Measurements from ENCODE around the gene EIF2B5.

Gene EIF2B5

DNA sequence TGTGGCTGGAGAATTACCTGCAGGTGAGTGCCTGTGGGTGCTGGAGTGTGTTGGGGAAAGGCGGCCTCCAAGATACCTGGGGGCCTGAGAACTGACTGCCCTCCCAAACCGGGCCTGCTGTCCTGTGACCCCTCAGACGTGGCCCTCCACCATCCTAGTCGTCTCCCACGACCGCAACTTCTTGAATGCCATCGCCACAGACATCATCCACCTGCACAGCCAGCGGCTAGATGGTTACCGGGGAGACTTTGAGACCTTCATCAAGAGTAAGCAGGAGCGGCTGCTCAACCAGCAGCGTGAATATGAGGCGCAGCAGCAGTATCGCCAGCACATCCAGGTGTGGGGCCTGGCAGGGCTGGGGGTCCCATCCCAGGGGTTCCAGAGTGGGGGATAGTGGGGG, 54.3 kb downstream of the EIF2B5 start:
- Histone ChIP-seq H4K20me1 (ENCODE audit: insufficient read depth, low read length) (0 out of 2 replicates have a peak, but pooled peaks cover 2% of the 10 kb centered on the region), H3K9me3 (ENCODE audit: low read length) (no peaks in the 10 kb centered on the region), H3K4me2 (ENCODE audit: low read length) (no peak overlapping the region), H2AFZ (ENCODE audit: low read length) (no peak overlapping the region), H3K4me1 (ENCODE audit: insufficient read depth, low read length, severe bottlenecking) (peaks cover 24% of the 10 kb centered on the region), H3K9ac (ENCODE audit: low read length) (no peak overlapping the region), H3K4me3 (ENCODE audit: low read depth, low read length, poor library complexity, severe bottlenecking) (no peak overlapping the region), H3K27me3 (ENCODE audit: insufficient read depth, low read length) (no peaks in the 10 kb centered on the region), H3K79me2 (ENCODE audit: insufficient read depth, low read length) (peaks cover 16% of the 10 kb centered on the region), H3K27ac (ENCODE audit: low read depth, low read length, poor library complexity, severe bottlenecking) (no peak overlapping the region), H3F3A (ENCODE audit: insufficient read depth, low read length) (no peaks in the 10 kb centered on the region), H3K9me2 (ENCODE audit: low read depth, low read length) (no peaks in the 10 kb centered on the region), H3K36me3 (ENCODE audit: insufficient read depth, low read length) (peaks cover 71% of the 10 kb centered on the region)
- TF ChIP-seq EZH2 (IDR thresholded peaks at IDR 0.05; ENCODE audit: borderline replicate concordance, low read length), result no peak
- TF ChIP-seq, protein P1, sequence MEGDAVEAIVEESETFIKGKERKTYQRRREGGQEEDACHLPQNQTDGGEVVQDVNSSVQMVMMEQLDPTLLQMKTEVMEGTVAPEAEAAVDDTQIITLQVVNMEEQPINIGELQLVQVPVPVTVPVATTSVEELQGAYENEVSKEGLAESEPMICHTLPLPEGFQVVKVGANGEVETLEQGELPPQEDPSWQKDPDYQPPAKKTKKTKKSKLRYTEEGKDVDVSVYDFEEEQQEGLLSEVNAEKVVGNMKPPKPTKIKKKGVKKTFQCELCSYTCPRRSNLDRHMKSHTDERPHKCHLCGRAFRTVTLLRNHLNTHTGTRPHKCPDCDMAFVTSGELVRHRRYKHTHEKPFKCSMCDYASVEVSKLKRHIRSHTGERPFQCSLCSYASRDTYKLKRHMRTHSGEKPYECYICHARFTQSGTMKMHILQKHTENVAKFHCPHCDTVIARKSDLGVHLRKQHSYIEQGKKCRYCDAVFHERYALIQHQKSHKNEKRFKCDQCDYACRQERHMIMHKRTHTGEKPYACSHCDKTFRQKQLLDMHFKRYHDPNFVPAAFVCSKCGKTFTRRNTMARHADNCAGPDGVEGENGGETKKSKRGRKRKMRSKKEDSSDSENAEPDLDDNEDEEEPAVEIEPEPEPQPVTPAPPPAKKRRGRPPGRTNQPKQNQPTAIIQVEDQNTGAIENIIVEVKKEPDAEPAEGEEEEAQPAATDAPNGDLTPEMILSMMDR (IDR thresholded peaks at IDR 0.05; ENCODE audit: low read length), result no peak

DNA sequence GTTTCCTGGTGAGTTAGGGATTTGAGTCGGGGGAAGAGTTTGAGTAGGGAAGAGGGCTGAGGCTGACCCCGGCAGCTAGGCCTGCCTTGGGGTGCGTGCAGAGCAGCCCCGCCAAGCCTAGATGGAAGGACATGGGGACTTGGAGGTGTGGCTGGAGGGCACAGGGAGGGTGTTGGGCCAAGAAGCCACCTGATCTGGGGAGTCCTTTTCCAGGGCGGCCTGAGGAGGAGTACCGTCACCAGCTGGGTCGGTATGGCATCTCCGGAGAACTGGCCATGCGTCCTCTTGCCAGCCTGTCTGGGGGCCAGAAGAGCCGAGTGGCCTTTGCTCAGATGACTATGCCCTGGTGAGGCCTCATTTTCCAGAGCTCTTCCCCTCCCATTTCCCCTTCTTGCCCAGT, 57.7 kb downstream of the EIF2B5 start:
- no peaks in the 10 kb centered on the region for H3K9me3 ChIP-seq (ENCODE audit: low read length)

DNA sequence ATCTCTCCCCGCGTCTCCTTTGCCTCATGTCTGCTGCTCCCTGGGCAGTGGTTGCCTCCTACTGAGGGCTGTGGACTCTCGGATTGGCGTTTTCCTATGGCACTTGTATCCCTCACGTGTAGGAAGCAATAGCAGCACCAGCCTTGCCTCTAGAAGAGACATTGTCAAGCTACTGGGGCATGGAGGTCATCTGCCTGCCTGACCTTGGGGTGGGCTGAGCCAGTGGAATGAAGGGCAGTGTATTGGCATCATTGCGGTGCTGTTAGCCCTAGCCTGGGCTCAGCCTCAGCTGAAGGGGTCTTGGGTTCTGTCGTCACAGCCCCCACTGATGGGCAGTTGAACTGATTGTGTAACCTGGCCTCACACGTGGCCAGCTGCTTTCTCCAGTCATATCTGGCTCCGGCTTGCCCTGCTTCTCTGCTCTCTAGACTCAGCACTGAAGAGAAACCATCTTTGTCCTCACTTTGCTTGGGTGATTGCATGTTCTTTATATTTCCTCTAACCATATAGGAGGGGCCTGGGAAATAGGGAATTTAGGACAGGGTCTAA, 58.9 kb downstream of the EIF2B5 start:
- H3K9me2 ChIP-seq (ENCODE audit: low read depth, low read length), result no peaks in the 10 kb centered on the region
- H2AFZ ChIP-seq (ENCODE audit: low read length), result no peak overlapping the region
- H3K27me3 ChIP-seq (ENCODE audit: insufficient read depth, low read length), result no peaks in the 10 kb centered on the region
- H3K79me2 ChIP-seq (ENCODE audit: insufficient read depth, low read length), result no peaks in the 10 kb centered on the region
- H3K4me1 ChIP-seq (ENCODE audit: insufficient read depth, low read length, severe bottlenecking), result no peaks in the 10 kb centered on the region
- no peak for TF ChIP-seq EZH2 (IDR thresholded peaks at IDR 0.05; ENCODE audit: borderline replicate concordance, low read length)
- TF ChIP-seq, protein P1 (IDR thresholded peaks at IDR 0.05; ENCODE audit: low read length), result no peak
- no peak overlapping the region for H3K4me3 ChIP-seq (ENCODE audit: low read depth, low read length, poor library complexity, severe bottlenecking)
- H3K4me2 ChIP-seq (ENCODE audit: low read length), result no peak overlapping the region
- no peak overlapping the region for H3K27ac ChIP-seq (ENCODE audit: low read depth, low read length, poor library complexity, severe bottlenecking)
- no peaks in the 10 kb centered on the region for H3F3A ChIP-seq (ENCODE audit: insufficient read depth, low read length)
- H4K20me1 ChIP-seq (ENCODE audit: insufficient read depth, low read length), result no peaks in the 10 kb centered on the region
- no peak overlapping the region for H3K9ac ChIP-seq (ENCODE audit: low read length)
- no peaks in the 10 kb centered on the region for H3K9me3 ChIP-seq (ENCODE audit: low read length)
- peaks cover 68% of the 10 kb centered on the region for H3K36me3 ChIP-seq (ENCODE audit: insufficient read depth, low read length)

More for the DNA sequence above, 57.7 kb downstream of the EIF2B5 start:
- Histone ChIP-seq H3K27me3 (ENCODE audit: insufficient read depth, low read length) (no peaks in the 10 kb centered on the region), H3K4me3 (ENCODE audit: low read depth, low read length, poor library complexity, severe bottlenecking) (no peak overlapping the region), H3K79me2 (ENCODE audit: insufficient read depth, low read length) (no peaks in the 10 kb centered on the region), H4K20me1 (ENCODE audit: insufficient read depth, low read length) (no peaks in the 10 kb centered on the region), H2AFZ (ENCODE audit: low read length) (no peak overlapping the region), H3K9me2 (ENCODE audit: low read depth, low read length) (no peaks in the 10 kb centered on the region), H3F3A (ENCODE audit: insufficient read depth, low read length) (no peaks in the 10 kb centered on the region), H3K4me2 (ENCODE audit: low read length) (no peak overlapping the region), H3K4me1 (ENCODE audit: insufficient read depth, low read length, severe bottlenecking) (peaks cover under 1% of the 10 kb centered on the region), H3K9ac (ENCODE audit: low read length) (no peak overlapping the region), H3K36me3 (ENCODE audit: insufficient read depth, low read length) (peaks cover 80% of the 10 kb centered on the region), H3K27ac (ENCODE audit: low read depth, low read length, poor library complexity, severe bottlenecking) (no peak overlapping the region)
- TF ChIP-seq, protein P1 (IDR thresholded peaks at IDR 0.05; ENCODE audit: low read length), result no peak
- no peak for TF ChIP-seq EZH2 (IDR thresholded peaks at IDR 0.05; ENCODE audit: borderline replicate concordance, low read length)
